HG02623 (cell line): ENCODE results near the gene LYL1.

Experiments used
- ATAC-seq: cut with Tn5 transposase; IDR thresholded peaks from one replicate; pipeline ENCODE4 v1.9.1; 2021; ENCODE audit warnings: moderate library complexity; ENCODE audit not compliant: unreplicated experiment

LYL1 gene

DNA sequence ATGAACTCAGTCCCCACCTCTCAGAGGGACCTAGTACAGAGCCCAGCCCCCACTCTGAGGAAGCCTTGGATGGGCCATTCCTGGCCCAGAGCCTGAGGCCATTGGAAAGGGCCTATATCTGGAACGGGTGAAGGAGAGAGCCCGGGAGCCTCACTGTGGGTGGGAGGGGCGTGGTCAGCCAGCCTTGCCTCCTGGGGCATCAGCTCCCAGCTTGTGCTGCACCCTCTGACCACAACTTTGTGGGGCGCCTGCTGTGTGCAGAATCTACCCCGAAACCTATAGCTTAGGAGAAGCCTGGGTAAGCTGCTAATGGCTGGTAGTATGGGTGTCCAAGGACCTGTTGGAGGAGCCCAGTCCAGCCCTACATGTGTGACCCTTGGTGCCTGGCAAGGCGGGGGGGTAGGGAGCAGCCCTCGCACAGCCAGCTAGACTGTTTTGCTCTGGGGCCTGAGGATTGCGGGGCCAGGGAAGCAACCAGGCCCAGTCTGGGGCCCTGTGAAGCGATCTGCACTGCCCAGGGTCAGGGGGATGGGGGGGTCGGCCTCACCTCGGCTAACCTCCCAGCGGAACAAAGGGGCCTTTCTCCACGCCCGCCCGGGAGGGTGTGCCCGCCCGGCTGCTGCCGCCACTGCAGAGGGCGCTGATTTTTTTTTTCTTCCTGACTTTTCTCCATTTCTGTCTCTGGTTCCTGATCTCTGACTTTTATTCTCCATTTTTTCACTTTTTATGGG, 42.3 kb downstream of the LYL1 start:
- ATAC-seq = no peak

DNA sequence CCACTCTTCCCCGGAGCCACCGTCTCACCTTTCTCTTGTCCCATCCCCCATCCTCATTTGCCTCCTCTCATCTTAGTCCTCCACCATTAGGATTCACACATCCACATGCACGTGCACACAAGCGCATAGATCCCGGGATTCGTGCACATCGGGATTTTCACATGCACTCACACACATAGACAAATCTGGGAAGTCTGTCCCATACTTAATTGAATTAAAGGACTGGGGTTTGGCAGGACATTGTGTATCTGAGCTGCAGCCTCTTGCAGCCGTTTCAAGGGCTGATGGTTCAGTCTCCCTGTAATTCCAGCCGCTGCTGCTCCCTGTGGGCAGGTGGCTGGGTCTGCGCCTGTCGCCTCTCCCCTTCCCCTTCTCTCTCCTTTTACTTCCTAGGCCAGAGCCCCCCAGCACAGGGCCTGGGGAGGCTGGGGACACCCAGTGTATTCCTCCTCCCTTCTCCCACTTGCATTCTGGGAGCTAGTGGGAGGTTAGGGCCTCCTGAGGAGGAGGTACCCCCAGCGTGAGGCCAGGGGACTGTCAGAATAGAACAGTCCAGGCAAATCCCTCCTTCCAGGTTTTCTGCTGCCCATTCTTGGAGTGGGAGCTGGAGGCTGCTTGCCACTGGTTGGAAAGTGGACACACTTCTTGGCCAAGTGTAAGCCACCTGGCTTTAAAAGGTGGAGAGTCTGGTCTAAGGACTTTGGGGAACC, 43.6 kb downstream of the LYL1 start:
- no peak for ATAC-seq

DNA sequence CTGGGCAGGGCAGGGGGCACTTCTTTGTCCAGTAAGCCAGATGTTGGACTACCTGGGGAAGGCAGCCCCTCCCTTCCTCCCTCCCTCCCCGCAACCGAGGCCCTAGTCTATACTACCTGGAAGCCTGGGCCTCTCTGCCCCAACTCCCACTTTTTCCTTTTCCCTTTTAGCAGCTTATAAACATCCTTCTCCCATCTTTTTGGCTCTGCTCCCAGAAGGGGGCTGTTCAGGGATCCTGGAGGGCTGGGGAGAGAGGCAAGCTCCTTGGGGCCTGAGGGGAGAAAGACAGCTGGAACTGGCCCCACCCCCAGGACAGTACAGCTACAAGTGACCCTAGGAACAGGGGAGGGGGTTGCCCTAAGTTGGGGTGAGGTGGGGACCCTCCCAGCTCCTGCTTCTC, 44.9 kb downstream of the LYL1 start:
- no peak for ATAC-seq

DNA sequence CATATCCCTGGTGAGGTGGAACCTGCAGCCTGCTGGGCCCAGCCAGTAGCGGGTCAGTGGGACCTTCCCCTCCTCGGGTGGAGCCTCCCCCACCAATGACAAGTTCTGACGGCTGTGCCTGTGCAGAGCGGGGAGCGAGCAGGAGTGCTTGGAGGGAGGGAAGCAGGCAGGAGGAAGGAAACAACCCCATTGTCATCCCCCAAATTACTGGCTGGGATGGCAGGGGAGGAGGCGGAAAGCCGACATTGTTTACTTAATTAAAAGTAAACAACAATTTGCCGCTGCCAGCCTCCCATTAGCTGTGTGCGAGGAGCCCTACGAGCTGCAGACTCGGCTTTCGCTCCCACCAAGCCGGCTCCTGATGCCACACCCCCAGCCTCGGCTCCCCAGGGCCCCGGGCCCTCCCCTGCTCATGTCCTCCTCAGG, 45.5 kb downstream of the LYL1 start:
- no peak for ATAC-seq

DNA sequence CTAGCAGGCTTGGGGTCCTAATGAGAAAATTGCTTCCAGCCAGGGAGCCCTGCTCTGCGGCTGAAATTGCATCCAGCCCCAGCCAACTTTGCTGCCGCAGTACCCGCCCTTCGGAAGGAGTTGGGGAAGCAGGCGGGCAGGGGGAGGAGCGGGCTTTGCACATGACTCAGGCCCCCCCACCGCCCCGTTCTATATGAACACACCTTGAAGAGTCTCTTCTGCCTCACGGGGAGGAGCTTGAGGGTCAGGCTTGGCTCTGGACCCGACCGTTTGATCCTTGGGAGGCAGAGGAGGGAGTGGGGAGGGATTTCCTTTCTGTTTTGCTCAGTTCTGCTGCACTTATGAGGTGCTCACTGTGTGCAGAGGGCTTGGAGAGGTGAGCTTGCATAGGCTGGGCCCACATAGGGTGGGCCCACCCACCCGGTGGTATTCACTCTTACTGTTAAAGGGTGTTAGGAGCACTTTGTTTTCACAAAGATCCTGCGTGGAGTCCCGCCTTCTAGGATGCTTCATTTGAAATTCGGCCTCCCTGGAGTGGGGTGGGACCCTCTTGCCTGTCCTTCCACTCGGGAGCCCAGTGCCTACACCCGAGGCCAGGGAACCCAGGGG, 46.5 kb downstream of the LYL1 start:
- ATAC-seq = no peak

DNA sequence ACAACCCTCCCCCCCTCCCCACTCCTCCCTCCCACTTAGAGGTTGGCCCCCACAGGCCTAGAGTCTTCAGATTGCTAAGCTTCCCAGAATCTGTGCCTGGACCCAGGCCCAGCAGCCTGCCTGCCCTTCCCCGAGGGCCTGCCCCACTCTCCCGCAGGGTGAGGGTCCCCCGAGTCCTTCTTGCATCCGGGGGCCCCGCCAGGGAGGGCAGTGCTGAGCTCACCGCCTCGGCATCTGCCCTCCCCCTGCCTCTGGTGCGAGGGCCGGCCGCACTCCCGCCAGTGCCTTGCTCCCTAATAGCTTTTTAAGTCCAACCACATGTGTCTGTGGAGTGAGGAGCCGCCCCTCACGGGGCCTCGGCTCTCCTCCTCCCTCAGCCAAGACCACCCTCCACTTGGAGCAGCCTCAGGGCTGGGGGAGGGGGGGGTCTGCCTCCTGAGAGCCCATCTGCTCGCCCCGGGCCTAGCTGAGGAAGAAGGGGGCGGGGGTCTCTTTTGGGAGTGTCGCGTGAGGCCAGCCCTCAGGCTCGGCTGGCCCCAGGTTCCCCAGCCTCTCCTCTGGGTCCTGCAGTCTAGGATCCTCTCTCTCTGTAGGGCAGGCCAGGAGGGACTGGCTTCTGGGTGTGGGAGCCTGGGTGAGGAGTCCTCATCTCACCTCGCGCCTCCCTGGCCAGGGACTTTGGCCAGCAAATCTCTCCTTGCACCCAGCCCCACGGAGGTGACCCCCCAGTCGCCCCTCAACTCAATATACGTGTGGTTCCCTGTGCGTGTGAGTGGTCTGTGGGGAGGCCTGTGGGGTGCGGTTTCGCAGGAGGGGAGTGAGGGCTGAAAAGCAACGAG, 47.2 kb downstream of the LYL1 start:
- ATAC-seq = no peak

DNA sequence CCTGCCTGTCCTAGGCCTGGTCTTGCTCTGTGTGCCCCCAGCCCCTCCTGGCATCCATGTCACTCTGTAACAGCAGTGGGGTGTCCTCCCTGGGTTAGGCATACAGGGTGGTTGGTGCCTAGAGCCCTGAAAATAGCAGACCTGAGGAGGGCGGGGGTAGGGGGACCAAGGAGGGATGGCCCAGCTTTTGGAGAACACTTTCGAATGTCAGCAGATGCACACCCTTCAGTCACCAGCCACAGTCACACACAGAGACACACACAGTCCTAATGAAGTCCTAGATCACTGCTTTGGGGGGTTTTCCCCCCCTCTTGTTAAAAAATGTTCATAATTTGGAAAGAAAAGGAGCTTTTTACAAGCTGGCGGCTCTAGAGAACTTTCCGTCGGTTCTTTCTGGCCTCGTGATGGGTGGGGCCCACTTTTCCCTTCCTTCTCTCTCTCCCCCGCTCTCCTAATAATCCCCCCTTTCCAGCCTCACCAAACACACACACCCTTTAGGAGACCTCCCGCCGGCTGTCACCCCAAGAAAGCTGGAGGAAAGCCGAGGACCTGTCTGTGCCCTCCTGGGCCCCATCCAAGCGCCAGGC, 47.9 kb downstream of the LYL1 start:
- no peak for ATAC-seq

DNA sequence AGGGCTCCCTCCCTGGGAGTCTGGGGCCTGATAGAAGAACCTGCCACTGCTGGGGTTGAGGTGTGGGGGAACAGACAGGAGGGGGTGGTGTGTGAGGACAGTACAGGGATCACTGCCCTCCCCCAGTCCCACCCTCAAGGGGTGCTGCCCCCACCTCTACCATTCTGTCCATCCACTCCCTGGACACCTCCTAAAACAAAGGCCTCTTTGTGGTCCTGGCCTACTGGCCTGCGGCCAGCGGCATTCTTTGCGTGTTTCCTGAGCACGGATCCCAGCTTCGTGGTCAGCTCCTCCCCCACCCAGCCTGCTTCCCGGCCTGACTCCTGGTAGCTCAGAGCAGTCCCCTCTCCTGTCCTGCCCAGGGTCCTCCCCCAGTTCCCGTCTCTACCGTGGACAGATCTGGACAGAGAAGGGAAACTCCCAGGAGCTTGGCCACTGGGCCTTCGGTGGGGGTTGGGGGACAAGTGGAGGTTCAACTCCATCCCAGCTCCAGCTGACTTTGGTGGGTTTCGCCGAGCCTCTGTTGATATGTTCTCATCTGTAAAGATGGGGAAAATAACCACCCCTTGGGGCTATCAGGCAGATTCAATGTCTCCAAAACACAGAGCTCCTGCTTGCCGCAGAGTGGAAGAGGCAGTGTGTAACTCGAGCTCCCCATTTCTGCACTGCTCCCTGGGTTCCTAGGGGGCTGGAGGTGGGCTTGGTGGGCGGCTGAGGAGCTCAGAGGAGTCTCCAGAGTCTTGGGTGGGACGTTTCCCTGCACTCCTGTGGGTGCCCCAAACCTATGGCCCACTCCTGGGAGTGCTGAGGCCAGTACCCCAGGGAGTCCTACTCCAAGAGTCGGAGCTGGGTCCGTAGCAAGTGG, 48.7 kb downstream of the LYL1 start:
- ATAC-seq = no peak

DNA sequence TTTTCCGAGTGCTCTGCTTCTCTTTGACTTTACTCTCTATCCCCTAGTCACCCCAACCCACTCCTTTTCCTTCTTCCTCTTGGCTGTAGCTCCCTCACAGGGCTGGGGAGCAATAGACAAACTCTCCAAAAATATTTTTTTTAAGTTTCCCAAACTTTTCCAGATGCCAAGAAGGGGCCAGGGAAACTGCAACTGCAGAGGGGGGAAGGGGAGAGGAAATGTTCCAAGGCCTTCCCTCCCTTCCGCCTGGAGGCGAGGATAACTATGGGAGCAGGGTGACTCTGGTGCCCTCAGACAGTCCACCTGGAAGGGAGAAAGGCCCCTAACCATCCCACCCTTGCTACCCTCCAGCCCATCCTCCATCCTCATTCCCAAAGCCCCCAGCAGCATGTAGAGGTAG, 49.4 kb downstream of the LYL1 start:
- ATAC-seq = no peak

DNA sequence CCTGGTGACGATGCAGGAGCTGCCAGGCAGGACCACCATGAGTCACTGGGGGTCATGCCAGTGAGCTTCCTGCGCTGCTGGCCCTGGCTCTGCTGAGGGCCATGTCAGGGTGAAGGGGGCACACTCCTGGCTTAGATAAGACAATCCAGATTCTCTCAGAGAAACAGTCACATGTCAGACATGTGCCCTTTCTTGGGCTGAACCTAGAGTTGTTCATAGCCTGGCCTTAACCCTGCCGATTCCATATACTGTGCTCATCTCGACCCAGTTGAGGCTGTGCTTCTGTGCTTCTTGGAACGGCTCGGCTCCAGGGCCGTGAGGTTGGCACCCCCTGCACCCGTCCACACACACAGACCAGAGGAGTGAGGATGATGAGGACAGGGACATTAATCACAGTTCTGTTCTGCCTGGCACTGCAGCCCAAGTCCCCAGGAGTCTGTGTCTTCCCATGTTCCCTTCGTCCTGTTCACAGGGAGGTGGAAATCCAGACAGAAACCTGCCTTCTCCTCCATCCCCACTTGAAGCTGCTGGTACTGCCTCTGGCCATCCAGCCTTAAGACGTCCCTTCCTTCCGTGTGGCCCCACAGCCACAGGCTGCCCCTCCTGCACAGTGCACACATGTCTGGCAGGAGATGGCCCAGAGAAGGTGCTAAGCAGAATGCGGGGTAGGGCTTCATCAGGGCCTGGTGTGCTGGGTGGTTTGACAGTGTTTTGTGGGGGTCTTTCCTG, 50.0 kb downstream of the LYL1 start:
- ATAC-seq = no peak

DNA sequence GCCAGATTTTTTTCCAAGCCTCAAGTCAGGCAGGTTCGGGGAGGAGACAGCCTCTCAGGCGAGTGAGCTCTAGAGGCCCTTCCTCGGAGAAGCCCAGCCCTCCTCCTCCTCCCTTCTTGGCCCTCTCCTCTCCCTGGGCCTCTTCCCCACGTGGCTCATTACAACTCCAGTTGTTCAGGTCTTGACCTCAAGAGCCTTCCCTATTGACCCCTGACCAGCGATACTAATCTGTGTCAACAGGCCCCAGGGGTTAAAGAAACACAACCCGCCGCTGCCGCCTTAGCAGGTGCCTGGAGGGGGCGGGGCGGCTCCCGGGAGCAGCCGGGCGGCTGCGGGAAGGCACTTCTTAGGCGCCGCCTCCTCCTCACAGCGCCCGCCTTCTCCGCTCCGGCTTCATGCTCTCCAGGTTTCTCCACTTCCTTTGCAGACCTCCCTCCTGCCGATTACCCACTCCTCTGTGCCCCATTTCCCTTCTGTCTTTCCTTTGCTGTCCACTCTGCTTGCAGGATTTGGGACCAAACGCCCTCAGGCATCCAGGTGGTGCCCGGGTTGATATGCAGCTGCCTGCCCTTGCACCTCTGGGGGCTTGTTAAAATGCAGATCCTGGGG, 51.0 kb downstream of the LYL1 start:
- ATAC-seq = no peak

DNA sequence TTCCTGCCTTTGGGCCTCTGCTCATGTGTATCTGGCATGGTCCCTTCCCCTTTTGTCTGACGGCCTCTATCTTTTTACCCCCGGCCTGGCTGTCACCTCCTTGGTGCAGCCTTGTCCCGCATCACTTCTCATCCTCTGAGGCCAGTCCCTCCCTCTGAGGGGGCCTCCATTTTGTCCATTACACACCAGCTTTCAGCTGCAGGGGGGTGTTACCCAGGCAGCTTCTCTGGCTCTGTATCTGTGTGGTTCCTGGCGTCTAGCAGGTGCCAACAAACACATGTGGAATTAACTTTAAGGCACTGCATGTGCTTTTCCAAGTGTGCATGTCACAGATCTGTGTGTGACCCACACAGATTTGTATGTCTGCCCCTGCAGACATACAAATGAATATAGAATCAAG, 52.4 kb downstream of the LYL1 start:
- no peak for ATAC-seq
